Skin of body (tissue), 2 donors: ENCODE data around the gene C5AR2. TPM values are rescaled to one million over a fixed set of nuclear protein-coding genes. Genes with fewer than 3 reads are reported as not detected.
"Not testable (repeated sequence)": the region's sequence is repeated elsewhere in the genome, so short reads cannot be mapped to it uniquely, and the experiment has no call there.

Source experiments
- DNase-seq: peaks from one replicate; lab custom pipeline; 2025; lab: John Stamatoyannopoulos, UW
- total RNA-seq: library from RNA; depleted of rRNA; stranded (reverse); fragments of >200 nt; gene quantifications from one replicate; pipeline ENCODE4 v1.2.3, GENCODE V29; 2014

Gene C5AR2
- total RNA-seq, 1 donor from 2014 or later = 1.2 TPM

GRCh38 chr19:47323409-47323808 is 8.6 kb upstream of the C5AR2 start:
- no peak for DNase-seq

GRCh38 chr19:47323872-47324271 is 8.1 kb upstream of the C5AR2 start:
- DNase-seq = no peak

- DNase-seq = no peak
These were observed 7.5 kb upstream of the C5AR2 start for GRCh38 chr19:47324502-47324901.

GRCh38 chr19:47330466-47330869 is 1.5 kb upstream of the C5AR2 start:
- no peak for DNase-seq

GRCh38 chr19:47331490-47331889 is 485 bp upstream of the C5AR2 start:
- DNase-seq = no peak

- not testable (repeated sequence) for DNase-seq
These were observed 5.1 kb downstream of the C5AR2 start for GRCh38 chr19:47336765-47337718.

GRCh38 chr19:47339196-47339880 is 7.4 kb downstream of the C5AR2 start:
- no peak for DNase-seq

GRCh38 chr19:47340477-47341208 is 8.7 kb downstream of the C5AR2 start:
- no peak for DNase-seq

- DNase-seq = no peak
These were observed 9.8 kb downstream of the C5AR2 start for GRCh38 chr19:47341734-47342133.

GRCh38 chr19:47343194-47343802 is 11.3 kb downstream of the C5AR2 start:
- DNase-seq = no peak

GRCh38 chr19:47344425-47344824 is 12.4 kb downstream of the C5AR2 start:
- DNase-seq = no peak

- DNase-seq = not testable (repeated sequence)
These were observed 14.0 kb downstream of the C5AR2 start for GRCh38 chr19:47346024-47346423.

GRCh38 chr19:47348819-47349795 is 17.1 kb downstream of the C5AR2 start, which contains the start of gene DHX34:
Gene DHX34 (plus strand): TSS chr19:47349315. CDS start chr19:47353031, 3,716 bp downstream.
- DNase-seq = peak; percentile 99

- no peak for DNase-seq
These were observed 18.7 kb downstream of the C5AR2 start for GRCh38 chr19:47350630-47351029.

GRCh38 chr19:47351548-47351947 is 19.6 kb downstream of the C5AR2 start:
- DNase-seq = no peak

GRCh38 chr19:47352095-47352494 is 20.1 kb downstream of the C5AR2 start:
- no peak for DNase-seq

- DNase-seq = no peak
These were observed 21.3 kb downstream of the C5AR2 start for GRCh38 chr19:47353307-47353712.

GRCh38 chr19:47356900-47357299 is 24.9 kb downstream of the C5AR2 start:
- DNase-seq = no peak

GRCh38 chr19:47357788-47358680 is 26.1 kb downstream of the C5AR2 start:
- no peak for DNase-seq
